Kidney glomerular epithelial cell (primary cell): ENCODE data around the gene ZBTB7B.

Experiments used
- DNase-seq: peaks from one replicate; lab custom pipeline; 2025; lab: John Stamatoyannopoulos, UW

Gene ZBTB7B

DNA sequence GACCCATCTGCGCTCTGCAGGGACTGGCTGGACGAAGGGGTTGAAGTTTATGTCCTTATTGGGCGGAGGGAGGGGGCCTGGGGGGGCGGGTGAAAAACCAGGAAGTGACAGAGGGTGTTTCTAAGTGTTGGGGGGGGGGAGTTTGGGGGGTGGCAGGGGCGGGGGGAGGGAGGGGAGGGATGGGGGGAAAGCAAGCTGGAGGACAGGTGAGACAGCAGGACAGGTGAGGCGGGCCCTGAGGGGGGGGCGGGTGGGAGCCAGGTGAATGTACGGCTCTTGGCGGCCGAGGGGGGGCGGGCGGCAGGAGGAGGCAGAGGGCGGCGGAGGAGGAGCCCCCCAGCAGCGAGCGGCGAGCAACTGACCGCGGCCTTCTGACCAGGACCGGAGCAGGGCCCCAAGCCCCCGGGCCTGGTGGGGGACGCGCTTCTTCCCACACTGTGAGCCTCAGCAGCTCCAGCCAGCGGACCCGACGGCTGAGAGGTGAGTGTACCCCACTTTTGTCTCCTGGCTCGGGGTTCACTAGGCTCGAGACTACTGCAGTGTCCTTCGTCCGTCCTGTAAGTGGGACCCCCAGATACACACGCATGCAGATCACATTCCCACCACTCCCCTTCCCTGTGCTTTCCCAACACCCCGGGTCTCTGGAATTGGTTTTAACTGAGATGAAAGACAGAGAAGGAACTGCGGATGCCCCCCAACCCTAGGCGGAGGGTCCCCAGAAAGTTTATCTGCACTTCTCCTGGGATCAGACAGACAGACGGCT, at the start of gene ZBTB7B:
Gene ZBTB7B (plus strand): TSS at position 339 of the 763 bp plus-strand sequence. CDS start 11,859 bp downstream, outside the sequence.
- no peak for DNase-seq

DNA sequence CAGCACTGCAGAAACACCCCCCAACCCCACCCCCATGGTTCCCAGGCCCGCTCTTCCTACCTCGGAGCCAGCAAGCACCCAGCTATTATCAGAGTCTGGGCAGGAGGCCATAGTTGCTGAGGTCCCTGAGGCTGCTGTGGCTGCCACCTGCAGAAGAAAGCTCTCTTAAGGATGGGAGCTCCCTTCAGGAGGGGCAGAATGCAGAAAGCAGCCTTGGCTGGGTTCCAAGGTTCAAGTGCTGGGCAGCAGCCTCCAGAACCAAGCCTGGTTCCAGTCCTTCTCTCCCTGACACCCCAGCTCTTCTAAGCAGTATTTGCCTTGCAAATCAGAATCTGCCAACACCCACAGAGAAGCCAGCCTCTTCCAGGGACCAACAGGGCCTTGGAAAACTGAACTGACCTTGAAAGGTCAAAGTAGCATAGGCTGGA, 49.0 kb upstream of the ZBTB7B start:
- DNase-seq = no peak

DNA sequence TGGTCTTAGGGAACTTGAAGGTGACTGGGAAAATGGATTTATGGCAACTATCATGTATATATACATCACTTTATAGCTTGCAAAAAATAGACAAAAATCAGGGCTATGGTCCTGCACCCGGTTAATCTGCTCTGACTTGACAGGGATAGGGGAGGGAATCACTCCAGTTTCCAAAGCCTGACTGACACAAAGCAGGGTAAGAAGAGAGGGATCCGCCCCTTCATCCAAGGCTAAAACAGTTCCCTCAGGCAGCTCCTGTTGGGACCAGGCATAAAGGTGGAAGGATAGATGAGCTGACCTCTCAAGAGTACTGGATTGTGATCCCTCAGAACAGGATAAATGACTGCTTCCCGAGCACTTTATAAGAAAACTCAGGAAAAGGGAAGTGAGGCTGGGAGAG, 48.1 kb upstream of the ZBTB7B start:
- DNase-seq = no peak

DNA sequence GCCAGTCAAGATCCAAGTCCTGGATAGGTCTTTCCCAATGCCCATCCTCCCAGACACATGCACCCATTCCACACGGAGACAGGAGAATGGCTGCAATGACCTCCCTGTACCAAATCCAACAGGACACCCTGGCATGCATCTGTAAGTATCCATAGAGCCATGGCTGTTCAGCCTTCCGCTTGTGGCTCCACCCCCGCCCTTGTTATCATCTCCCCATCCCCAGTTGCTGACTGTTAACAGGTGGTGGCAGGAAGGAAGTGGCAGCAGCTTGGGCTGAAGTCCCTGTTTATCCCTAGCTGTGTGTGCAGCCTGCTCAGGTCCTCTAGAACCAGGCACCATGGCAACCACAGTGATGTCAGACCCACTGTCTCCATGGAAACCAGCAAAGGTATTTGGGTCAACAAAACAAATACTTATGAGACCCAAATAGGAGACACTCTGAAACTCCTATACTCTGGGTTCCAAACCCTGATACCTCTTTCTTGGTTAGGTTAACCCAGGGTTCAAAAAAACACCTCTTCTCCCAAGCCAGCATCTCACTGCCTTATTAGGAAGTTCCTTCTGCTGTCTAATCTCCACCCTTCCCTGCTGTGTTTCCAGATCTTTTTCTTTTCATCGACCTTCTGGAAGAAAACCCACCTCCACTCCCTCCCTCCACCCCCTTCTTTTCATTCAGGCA, 47.4 kb upstream of the ZBTB7B start:
- DNase-seq = peak; percentile 21

DNA sequence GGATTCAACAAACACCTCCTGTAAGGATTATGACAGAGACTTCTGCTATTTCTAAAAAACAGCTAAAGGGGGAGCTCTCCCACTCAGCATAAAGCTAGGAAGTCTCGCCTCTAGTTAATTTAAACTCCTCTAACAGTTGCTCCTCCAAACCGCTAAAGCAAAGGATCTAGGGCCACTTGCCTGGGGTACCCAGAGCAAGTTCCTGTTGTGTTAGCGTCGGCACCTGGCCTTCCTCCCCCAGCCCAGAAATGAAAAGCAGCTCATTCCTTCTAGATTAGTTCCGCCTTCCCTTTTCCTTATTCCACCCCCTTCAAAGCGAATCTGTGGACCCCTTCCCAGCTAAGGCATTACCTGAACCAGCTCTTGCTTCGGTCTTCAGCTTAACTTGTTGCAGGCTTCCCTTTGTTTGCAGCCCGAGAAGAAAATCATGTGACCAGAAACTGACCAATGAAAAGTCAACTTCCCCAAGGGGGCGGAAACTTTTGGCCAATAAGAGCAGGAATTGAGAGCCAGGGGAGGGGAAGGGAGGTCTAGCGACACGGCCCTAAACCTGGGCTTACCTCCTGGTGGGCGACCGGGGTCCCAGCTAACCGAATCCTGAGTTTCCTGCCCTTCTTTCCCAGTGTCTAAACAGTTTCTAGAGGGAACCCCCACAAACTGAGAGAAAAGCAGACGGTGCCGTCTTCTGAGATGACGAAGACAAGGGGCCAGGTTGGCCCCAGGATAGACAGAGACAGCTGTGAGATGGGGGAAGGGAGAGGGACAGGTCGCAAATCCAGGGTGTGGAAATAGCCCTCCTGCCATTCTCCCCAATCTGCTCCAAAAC, 46.7 kb upstream of the ZBTB7B start, which contains the start of gene PBXIP1:
Gene PBXIP1 (minus strand): TSS at position 382 of the 826 bp plus-strand sequence. CDS start 2,378 bp downstream, outside the sequence.
- DNase-seq = peak; percentile 93

DNA sequence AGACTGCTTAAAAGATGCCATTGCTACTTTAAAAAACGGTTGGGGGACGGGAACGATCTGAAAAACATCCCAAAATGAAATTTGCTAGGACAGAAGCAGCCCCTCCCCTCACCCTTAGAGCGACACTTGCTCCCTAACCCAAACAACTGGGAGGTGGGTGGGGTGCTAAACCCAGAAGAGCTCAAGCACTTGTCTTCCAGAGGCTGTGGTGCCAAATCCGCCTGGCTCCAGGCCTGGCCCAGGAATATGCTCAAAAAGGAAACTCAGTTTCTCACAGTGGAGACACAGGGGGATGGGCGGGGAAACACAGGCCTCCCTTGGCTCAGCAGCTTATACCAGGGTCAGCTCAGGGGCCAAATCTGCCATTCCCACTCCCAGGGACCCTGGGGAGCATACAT, 46.1 kb upstream of the ZBTB7B start:
- no peak for DNase-seq

DNA sequence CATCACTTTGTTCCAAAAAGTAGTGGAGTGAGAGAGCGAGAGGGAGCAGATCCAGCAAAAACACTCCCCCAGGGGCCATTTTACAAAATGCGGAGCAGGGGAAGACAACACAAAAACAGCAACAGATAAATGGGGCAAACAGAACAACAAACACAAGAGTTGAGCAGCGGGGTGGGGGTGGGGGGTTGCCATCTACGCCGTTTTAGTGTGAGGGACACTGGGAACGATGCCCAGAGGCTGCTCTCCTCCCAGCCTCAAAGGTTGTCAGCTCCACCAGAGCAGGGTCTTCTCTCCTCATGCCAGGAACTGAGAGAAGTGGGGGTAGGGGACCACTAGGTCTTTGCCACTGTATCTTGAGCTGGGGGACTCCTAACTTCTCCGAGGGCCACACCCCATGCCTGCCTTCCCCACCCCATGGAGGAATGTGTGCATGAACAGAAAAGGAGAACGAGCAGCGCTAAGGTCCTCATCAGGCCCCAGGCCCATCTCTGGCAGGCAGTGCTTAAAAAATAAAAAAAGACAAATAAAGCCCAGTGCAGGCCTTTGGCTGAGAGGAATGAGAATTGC, 45.4 kb upstream of the ZBTB7B start:
- DNase-seq = no peak

DNA sequence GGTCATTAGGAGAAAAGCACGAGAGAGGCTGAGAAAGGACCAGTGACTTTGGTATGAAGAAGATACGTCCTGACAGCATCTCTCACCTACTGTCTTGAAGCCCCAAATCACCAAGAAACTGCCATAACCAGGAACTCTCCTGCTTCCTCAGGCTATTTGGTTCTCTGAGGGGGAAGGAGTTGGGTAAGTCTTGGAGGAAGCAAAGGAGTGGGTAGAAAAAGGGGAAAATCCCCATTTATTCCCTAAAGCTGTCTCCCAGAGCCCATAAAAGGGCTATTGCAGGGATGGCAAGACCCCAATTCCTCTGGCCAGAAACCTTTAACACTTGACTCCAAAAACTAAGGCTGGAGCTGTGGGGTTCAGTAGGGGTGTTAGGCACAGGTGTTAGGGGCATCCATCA, 44.6 kb upstream of the ZBTB7B start:
- no peak for DNase-seq

DNA sequence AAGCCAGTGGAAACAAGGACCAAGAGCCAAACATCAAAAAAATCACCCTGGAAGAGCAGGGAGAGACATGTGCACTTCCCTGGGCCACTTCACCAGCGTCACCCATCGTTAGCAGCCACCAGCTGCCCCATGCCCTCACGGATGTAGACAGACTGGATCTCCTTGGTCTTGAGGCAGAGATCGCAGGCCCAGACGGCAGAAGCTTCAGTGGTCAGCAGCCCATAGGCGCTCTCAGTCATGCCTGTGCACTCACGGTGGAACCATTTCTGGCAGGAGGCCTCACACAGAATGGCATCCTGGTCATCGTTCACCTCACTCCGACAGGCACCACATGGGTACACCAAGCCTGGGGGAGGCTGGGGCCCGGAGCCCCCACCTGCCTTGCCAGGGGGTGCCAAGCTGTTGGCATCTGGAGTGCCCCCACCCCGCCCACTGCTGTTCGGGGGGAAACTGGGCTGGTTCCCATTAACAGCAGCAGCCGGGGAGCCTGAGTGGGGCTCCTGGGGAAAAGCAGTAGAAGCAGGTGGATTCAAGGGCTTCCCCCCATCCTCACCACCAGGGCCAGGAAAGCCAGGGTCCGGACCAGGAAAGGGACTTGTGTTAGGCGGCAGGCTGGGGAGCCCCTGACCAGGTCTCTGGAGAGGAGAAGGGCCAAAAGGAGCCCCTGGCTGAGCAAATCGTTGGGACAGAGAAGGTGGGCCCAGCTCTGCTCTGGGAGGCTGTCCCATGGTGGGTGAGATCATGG, 43.7 kb upstream of the ZBTB7B start:
- no peak for DNase-seq

DNA sequence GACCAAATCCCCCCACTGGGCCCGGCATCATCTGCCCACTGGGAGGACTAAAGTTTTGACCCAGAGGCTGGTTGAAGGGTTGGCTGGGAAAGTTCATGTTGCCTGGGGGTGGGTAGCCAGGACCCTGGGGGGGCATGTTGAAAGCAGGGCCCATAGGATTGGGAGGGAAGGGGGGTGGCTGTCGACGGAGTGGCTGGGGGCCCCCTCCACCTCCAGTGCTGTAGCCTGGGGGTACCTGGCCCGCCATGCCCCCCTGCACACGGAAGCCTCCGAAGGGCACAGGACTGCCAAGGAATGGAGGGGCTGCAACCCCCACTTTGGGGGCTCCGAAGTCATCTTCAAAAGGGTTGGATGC, 43.2 kb upstream of the ZBTB7B start:
- DNase-seq = no peak

DNA sequence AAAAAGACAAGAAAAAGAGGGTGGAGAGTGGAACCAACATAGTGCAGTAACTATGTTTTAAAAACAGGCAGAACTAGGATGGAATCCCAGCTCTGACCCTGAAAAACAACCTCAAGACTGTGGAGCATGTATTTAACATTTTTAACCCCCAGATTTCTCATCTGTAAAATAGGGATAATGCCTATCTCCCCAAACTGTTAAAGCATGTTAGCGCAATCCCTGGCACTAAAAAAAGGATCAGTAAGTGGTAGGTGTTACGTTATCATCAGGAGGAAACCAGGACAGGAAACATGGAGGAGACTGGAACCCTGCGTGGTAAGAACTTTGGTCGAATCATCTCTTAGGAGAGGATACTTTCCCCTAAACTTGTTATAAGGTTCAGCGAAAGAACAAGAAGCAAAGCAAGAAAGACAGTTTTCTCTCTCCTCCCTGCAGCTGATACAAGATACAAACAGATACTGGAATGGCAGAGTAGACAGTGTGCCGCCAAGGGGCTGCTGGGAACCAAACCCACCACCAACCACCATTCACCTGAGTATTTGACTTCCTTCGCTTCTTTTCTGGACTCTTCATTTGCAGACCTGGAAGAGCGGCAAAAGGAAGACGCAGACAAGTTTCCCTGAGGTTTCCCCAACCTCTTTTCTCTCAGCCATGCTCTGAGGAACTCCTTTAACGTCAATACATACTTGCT, 42.0 kb upstream of the ZBTB7B start:
- DNase-seq = no peak

DNA sequence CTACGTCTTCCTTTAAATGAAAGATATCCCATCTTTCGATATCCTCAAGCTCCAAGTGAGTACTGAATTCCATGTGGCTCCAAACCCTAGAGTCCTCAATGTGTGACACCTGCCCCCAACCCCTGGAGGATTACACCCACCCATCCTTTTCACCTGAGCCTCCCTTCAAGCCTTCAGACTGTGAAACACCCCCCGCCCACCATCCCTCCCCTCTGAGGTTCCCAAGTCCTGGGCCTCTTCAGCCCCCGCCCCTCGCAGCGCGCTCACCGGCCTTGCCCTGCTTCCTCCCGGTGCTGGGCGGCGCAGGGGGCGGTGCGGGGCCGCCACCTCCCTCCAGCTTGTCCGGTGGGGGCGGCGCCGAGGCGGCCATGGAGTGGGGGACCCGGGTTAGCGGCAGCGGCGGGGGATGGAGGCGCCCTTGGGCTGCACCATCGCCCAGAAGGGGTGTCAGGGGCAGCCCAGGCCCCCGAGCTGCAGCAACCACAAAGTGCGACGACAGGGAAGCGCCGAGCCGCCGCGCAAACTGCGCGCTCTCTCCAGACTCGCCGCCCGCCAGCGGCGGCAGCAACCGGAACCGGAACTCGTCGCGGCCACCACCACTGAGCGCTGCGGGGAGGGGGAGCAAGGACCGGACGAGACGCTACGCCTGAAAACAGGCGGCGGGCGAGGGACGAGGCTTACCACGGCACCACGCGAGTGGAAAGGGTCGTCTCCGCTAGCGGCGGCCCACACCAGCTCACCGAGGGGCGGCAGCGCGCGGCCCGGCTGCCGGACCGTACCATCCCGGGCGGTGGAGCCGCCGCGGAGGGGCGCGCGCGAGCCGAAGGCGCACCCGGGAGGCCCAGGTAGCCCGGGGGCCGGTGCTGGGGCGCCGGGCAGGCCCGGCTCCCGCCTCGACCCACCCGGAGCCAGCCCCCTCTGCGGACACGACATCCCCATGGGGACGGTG, 41.1 kb upstream of the ZBTB7B start, which contains the start of gene PYGO2:
Gene PYGO2 (minus strand): TSS at position 576 of the 949 bp plus-strand sequence. CDS start 206 bp downstream, at position 370.
- DNase-seq = peak; percentile 72

DNA sequence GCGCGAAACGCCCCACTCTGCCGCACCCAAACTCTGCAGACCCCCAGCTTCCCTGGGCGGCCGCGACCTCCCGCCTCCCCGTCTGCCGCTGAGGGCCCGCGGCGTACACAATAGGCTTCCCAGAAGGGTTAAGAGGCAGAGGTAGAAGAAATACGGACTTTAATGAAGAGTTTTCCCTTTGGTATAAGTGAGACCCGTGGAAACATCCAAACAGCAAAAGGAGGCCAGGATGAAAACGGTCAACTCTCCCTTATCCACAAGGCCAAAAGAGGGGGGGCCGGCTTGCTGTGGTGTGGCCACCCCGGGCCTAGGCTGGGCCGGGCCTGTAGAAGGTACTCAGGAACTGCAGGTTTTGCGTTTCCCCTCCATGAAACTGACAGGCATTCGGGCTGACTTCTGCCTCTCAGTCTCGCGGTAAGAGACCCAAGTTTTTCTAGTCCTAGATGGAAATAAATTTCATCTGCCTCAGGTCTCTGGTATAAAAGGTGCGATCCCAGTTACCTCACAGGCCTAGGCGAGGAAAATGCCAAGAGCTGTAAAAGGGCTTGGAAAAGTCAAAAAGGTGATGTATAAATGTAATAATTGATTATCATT, 40.3 kb upstream of the ZBTB7B start:
- no peak for DNase-seq

DNA sequence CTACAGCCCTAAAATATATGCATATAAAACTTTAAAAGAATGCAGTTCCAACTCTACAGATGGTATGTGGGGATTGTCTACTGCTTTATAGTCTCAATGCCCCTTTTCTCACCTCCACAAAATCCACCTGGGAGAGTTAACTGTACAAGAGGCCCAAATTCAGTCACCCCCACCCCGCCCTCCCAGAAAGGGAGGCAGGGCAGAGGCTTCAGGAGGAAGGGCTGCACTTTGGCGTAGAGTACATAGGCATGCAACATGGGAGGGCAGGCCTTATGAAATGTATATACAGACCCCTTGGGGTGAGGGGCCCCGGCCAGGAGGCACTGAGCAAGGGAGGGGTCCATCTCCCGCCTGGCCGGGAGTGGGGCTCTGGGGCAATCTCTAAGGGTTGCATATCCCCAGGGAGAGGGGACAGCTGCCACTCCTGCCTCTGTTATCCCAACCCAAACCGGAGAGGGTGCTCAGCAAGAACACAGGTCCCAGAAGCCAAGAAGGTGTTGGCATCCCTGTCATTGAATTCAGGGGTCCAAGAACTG, 39.7 kb upstream of the ZBTB7B start:
- no peak for DNase-seq

DNA sequence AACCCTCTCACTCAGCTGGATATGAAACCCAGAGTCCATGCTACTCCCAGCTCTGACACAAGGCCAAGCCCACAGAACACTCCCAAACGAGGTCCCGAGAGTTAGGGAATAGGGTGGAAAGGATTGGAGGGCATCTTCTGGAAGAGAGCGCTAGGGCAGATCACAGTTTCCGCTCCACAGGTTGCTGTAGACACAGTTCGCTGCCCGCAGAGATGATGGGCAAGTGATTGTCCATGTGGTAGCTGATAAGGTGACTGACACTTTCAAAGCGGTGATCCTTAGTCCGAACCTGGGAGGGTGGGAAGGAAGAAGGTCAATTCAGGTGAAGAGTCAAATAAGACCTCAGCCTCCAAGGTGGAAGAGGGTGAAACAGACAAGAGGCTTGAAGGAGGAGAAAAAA, 39.0 kb upstream of the ZBTB7B start:
- no peak for DNase-seq

DNA sequence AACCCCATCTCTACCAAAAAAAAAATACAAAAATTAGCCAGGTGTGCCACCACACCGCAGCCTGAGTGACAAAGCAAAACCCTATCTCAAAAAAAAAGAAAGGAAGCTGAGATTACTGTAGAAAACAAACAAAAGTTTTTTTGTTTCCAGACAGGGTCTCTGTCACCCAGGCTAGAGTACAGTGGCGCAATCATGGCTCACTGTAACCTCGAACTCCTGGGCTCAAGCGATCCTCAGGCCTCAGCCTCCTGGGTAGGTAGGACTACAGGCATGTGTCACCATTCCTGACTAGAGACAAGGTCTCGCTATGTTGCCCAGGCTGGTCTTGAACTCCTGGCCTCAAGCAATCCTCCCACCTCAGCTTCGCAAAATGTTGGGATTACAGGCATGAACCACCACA, 38.2 kb upstream of the ZBTB7B start:
- no peak for DNase-seq

DNA sequence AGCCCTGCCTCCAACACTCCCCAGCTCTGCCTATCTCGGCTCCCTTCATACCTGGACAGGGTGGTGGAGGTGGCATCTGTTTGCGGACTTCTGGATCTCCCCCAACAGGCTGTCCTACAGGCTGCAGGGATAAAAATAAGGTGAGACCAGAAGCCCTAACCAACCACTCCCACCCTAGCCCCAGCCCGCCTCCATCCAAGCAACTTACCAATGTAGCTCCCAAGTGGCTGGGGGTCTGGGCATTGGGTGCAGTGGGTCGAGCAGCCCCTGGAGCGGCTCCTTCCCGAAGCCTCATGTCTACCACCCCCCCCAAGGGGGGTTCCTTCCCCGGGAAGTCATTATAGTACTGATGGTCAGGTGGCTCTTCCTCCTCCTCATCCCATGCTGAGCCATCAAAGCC, 36.5 kb upstream of the ZBTB7B start:
- DNase-seq = no peak

DNA sequence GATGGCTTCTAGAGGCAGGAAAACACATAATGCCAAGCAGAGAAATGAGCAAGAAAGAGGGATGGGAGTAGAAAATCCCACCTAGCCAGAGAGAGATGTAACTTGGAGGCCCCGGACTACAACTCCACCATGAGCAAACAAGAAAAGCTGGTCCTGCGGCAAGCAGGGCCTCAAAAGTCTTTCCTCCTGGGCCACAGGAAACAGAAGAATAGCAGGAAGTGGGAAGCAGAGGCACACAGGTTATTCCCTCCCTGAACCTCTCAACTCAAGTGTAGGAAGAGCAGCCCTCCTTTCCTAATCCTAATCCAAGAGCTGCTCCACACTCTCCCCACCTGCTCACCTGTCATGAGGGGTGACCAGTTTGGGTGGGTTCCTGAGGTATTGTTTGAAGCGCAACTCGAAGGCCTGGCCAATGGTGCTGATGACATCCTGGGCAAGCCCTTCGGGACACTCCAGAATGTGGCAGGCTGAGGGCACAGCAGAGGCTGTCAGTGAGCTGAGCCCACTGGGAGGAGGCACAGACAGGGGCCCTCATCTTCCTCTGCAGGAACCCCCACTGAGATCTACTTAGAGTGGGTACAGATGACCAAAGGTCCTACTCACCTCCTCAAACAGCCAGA, 35.2 kb upstream of the ZBTB7B start:
- no peak for DNase-seq

DNA sequence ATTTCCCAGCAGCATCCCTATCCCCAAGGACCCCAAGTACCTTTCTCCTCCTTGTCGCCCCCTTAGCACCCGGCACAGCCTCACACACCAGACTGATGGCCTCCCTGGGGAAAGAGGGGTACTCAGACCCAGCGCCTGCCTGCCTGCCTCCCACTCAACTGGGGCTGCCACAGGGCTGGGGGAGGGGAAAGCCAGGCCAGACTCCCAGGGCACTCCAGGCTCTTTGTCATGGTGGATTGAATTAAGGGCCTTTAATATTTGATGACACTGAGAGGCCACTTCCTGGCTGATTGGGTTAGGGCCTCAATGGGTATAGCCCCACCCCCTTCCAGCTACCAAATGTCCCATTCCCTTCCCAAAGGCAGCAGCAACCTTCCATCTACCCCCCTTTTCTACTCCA, 33.9 kb upstream of the ZBTB7B start:
- no peak for DNase-seq
